GM21576 (cell line): ENCODE measurements around the gene MPC1L.
"Not testable (repeated sequence)": the region's sequence is repeated elsewhere in the genome, so short reads cannot be mapped to it uniquely, and the experiment has no call there.

Experiments
- ATAC-seq: cut with Tn5 transposase; IDR thresholded peaks from one replicate; pipeline ENCODE4 v1.9.1; 2021; ENCODE audit warnings: mild to moderate bottlenecking, moderate library complexity; ENCODE audit not compliant: unreplicated experiment

MPC1L gene

DNA sequence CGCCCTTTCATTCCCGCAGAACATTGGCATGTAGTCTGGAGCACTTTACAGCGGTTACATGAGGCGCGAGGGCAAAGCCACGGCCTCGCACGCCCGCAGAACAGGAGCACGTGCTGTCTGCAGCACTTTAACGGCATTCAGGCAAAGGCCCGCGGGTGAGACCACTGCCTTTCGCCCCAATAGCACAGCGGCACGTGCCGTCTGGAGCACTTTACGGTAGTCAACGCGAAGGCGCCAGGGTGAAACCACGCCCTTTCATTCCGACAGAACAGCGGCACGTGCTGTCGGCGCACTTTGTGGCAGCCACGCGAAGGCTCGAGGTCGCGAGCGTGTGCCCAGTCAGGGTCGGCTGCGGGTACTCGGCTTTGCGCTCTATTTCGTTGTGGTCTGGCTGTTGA lies at the start of gene MPC1L:
MPC1L (plus strand) TSS at position 290 of the 398 bp plus-strand sequence. CDS start 138 bp downstream, outside the sequence.
- ATAC-seq: no peak

- ATAC-seq: no peak
These were observed 49.5 kb upstream of the MPC1L start for GRCh38 chrX:40573763-40574162.

DNA sequence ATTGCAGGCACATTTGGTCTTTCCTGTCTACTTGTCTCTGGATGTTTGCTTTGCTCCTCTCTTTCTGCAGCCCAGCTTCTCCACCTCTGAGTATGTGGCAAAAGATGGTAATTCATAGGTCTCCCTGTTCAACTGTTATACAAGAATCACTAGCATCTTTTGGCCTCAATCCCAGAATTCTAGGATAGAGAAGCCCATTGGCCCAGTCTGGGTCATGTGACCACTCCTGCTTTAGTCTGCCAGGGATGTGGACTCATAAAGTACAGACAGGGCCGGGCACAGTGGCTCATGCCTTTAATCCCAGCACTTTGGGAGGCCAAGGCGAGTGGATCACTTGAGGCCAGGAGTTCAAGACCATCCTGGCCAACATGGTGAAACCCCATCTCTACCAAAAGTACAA lies 47.8 kb upstream of the MPC1L start:
- not testable (repeated sequence) for ATAC-seq

- ATAC-seq: no peak
These were observed 46.9 kb upstream of the MPC1L start for GRCh38 chrX:40576291-40576690.

DNA sequence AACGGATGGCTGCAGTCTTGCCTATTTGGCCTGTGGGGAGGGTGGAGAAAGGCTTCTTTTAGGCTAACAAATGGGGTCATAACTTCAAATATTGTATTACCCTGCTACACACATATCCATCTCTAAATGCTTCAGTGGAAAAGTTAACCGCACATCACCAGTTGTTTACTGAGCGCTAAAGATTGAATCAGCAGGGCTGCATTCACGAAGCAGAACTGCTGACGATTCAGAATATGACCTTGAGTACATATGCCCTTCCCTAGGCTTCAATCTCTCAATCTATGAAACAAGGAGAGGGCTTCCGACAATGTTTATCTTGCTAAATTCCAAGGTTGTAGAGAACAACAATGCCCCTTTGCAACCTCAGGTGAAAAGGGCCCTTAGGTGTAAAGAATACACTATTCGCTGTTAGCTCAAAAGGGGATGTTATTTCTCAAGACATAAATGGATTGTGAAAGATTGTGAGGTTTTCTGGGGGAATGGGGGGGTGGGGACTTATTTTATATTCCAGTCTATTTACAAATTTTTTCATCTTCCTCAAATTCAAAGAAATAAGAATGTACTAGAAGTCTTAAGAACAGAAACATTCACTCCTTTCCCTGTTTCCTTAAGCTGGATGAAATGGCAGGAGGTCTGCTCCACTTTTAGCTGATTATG lies 45.1 kb upstream of the MPC1L start:
- no peak for ATAC-seq

GRCh38 chrX:40579141-40579540 lies 44.1 kb upstream of the MPC1L start:
- no peak for ATAC-seq

DNA sequence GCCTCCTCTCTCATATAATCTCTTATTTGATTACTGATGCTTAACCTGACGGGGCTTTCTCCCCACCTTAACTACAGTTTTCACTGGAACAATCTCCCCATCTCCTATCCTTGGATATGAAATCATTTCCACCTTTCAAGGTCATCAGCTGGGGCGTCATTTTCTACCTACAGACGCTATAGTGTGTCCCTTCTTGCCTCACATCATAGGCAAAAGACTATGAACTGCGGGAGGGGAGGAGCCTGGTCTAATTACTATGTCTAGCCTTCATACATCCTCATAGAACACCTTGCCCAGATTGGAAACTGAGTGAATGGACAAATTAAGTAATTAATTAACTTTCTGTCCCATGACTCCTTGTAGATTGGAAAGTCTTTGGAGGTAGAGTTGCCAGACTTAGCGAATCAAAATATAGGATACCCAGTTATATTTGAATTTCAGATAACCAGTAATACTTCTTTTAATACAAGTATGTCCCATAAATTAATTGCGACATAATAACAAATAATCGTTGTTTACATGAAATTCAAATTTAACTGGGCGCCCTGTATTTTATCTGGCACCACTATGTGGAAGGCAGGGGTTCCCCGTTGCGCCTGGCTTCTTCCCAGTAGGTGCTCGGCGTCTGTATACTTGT lies 43.2 kb upstream of the MPC1L start:
- ATAC-seq: peak; percentile 46

GRCh38 chrX:40580537-40581335 lies 42.5 kb upstream of the MPC1L start, which contains the start of gene ATP6AP2:
Gene ATP6AP2, plus strand, starts transcription at chrX:40580970. Its CDS starts 96 bp downstream, at chrX:40581066.
- peak; percentile 95 for ATAC-seq

DNA sequence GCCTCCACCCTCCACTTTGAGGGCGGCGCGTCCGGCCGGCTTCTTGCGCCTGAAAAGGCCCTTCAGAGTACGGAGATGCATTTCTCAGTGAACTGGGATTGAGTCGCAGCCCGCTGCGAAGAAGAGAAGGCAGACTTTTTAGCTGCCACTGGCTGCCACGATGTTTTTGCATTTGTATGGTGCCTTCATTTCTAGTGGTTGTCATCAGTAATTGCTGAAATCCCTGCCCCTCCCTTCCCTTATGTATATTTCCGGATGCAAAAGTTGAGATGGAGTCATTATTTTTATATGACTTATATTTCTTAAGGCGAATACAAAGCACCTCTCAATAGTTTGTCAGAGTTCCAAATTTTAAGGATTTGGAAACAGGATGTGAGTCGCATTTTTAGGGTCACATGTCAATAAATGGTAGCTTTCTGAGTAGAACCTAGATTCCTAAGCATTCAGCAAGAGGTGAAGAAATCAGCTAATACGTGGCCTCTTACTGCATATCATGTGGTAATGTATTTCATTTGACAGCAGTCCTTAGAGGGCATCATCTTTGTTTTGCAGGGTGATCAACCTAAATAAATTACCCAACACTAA lies 41.8 kb upstream of the MPC1L start:
- ATAC-seq: no peak

DNA sequence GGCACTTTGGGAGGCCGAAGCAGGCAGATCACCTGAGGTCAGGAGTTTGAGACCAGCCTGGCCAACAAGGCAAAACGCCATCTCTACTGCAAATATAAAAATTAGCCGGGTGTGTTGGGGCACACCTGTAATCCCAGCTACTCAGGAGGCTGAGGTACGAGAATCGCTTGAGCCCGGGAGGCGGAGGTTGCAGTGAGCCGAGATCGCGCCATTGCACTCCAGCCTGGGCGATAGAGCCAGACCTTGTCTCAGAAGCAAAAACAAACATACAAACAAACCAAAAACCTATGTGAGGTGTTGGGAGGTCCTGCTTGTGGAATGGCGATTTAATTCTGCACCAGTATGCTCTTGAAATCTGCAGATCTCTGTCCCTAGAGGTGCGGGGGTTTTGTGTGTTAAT lies 41.0 kb upstream of the MPC1L start:
- ATAC-seq: not testable (repeated sequence)

DNA sequence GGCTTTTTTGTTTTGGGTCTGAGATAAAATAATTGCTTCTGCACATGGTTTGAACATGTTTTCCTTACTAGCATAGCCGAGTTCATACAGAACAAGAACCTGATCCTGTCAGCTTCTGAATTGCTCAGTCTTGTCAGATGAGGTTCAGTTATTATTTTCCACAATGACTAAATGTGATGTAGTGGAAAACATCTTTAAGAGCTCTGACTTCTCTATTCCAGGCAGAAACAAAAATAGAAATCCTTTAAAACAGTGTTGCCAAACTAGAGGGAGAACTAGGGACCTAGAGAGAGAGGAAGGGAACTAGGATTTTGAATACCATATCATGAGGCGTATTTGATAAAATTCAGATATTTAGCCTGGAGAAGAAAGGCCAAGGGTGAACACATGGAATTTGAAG lies 40.4 kb upstream of the MPC1L start:
- no peak for ATAC-seq

DNA sequence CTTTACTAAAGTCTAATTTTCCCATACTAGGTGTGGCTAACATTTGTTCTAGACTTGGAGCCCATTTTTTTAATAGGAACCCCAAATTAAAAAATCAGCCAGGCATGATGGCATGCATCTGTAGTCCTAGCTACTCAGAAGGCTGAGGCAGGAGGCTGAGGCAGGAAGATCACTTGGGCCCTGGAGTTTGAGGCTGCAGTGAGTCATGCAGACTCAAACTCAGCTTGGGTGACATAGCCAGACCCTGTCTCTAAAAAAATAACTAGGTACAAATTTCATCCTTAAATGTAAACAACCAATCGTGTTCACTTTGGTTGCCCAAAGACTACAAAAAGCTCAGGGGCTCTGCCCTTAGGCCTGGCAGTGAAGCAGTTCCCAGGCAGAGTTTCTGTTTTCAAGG lies 35.6 kb upstream of the MPC1L start:
- not testable (repeated sequence) for ATAC-seq

- not testable (repeated sequence) for ATAC-seq
These were observed 33.5 kb upstream of the MPC1L start for GRCh38 chrX:40589616-40590321.

GRCh38 chrX:40603446-40603845 lies 19.8 kb upstream of the MPC1L start:
- ATAC-seq: no peak

GRCh38 chrX:40607381-40607780 lies 15.8 kb upstream of the MPC1L start:
- no peak for ATAC-seq

DNA sequence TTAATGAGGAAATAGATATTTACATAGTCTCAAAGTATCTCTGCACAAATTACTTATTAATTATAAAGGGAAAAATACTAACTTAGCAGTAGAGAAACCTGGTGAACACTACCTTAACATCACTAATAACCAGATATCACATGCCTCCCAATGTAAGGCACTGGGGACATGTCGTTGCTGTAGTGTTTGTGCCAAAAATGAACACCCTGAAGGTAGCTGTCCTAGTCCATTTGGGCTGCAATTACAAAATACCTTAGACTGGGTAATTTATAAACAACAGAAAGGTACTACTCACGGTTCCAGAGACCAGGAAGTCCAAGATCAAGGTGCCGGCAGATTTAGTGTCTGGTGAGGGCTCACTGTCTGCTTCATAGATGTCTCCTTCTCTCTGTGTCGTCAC lies 10.7 kb upstream of the MPC1L start:
- no peak for ATAC-seq

- ATAC-seq: no peak
These were observed 7.3 kb upstream of the MPC1L start for GRCh38 chrX:40615976-40616375.

GRCh38 chrX:40617566-40617965 lies 5.7 kb upstream of the MPC1L start:
- no peak for ATAC-seq

DNA sequence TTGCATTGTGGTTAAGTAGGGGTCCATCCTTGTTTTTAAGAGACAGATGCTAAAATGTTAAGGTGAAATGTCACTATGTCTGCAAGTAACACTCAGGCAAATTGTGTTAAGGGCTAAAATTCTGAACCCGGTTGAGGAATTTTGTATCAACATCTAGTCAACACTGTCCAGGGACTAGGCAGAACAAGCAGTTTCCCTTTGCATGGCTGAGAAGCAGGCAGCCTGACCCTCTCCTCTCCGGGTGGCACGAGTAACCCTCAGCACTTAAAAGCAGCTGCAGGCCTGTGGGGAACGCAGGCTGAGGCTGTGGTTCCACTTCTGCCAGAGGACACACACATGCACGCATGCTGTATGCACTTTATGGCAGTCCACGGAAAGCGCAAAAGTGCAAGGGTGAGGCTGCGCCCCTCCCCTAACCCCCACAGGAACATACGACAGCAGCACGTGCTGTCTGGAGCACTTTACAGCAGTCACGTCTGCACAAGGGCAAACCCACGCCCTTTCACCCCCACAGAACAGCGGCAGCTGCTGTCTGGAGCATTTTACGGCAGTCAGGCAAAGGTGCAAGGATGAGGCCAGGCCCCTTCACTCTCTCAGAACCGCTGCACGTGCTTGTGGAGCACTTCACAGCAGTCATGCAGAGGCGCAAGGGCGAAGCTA lies 619 bp upstream of the MPC1L start:
- ATAC-seq: no peak

DNA sequence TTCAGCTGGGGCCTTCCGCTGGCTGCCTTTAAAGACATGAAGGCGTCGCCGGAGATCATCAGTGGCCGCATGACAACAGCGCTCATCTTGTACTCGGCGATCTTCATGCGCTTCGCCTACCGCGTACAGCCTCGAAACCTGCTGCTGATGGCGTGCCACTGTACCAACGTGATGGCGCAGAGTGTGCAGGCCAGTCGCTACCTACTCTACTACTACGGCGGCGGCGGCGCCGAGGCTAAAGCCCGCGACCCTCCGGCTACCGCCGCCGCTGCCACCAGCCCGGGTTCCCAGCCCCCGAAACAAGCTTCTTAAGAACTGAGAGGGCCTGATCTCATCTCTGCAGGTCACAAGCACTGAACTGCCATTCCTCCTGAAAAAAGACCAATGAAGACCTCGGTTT lies 437 bp downstream of the MPC1L start:
- ATAC-seq: no peak
